Epithelial cell of esophagus (primary cell): ENCODE data around the gene ADAMTS12.
A peak's percentile ranks its signal among the peaks of the same experiment; 100 is the strongest.

Experiments
- DNase-seq: peaks from one replicate; pipeline ENCODE4 v3.0.0; 2010; ENCODE audit warnings: low read depth
- H3K4me3 ChIP-seq: 2 replicates; pipeline ENCODE4 v1.5.1; 2011; ENCODE audit warnings: mild to moderate bottlenecking, low read length, control low read depth
- TF ChIP-seq, protein P1 (sequence below): IDR thresholded peaks from 2 replicates; pipeline ENCODE4 v1.5.1; 2011; ENCODE audit warnings: low read depth, mild to moderate bottlenecking, low read length, control low read depth, inconsistent platforms; ENCODE audit not compliant: insufficient read depth; ENCODE audit errors: missing control alignments

ADAMTS12 gene

DNA sequence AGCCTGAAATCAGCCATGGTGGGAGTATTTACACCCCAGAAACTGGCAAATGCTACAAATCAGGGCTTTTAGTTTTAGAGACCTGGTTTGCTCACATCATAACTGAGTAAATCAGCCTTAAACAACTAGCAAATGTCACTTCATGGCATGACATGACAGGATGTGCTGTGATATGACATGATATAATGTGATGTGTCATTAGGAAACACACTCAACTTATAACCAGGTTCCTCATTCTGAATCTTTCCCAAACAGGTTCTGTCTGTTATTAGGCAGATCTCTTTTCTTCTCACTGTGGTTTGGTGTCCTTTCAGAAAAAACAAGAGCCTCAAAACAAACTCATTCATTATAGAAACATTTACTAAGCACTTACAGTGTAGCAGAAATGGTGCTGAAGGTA is 90.5 kb downstream of the ADAMTS12 start:
- H3K4me3 ChIP-seq, result no peak overlapping the region
- TF ChIP-seq, protein P1, sequence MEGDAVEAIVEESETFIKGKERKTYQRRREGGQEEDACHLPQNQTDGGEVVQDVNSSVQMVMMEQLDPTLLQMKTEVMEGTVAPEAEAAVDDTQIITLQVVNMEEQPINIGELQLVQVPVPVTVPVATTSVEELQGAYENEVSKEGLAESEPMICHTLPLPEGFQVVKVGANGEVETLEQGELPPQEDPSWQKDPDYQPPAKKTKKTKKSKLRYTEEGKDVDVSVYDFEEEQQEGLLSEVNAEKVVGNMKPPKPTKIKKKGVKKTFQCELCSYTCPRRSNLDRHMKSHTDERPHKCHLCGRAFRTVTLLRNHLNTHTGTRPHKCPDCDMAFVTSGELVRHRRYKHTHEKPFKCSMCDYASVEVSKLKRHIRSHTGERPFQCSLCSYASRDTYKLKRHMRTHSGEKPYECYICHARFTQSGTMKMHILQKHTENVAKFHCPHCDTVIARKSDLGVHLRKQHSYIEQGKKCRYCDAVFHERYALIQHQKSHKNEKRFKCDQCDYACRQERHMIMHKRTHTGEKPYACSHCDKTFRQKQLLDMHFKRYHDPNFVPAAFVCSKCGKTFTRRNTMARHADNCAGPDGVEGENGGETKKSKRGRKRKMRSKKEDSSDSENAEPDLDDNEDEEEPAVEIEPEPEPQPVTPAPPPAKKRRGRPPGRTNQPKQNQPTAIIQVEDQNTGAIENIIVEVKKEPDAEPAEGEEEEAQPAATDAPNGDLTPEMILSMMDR, result no peak
- DNase-seq, result peak; percentile 3

GRCh38 chr5:33800241-33800950 is 91.4 kb downstream of the ADAMTS12 start:
- DNase-seq, result no peak
- TF ChIP-seq, protein P1, result no peak
- H3K4me3 ChIP-seq, result no peak overlapping the region

- TF ChIP-seq, protein P1, result no peak
- H3K4me3 ChIP-seq, result no peak overlapping the region
- no peak for DNase-seq
Observed at GRCh38 chr5:33795496-33795895, 96.3 kb downstream of the ADAMTS12 start.

GRCh38 chr5:33794550-33795181 is 97.1 kb downstream of the ADAMTS12 start:
- H3K4me3 ChIP-seq, result no peak overlapping the region
- DNase-seq, result no peak
- TF ChIP-seq, protein P1, result no peak

GRCh38 chr5:33793836-33794549 is 97.8 kb downstream of the ADAMTS12 start:
- DNase-seq, result no peak
- no peak overlapping the region for H3K4me3 ChIP-seq
- TF ChIP-seq, protein P1, result no peak

GRCh38 chr5:33793276-33793675 is 98.5 kb downstream of the ADAMTS12 start:
- H3K4me3 ChIP-seq, result no peak overlapping the region
- TF ChIP-seq, protein P1, result no peak
- no peak for DNase-seq
